Parathyroid adenoma (tissue), 2 donors: ENCODE results near the gene ROBO1.
"Not testable (repeated sequence)": the region's sequence is repeated elsewhere in the genome, so short reads cannot be mapped to it uniquely, and the experiment has no call there.

Source experiments
- H2AFZ ChIP-seq: fragments of 300-600 bp; sonication (generic); one replicate; pipeline ENCODE4 v1.7.0; 2017; ENCODE audit warnings: antibody characterized with exemption, mild to moderate bottlenecking
- H3K27ac ChIP-seq: fragments of 300-600 bp; sonication (generic); one replicate; pipeline ENCODE4 v1.7.0; 2017
- H3K27me3 ChIP-seq: fragments of 300-600 bp; sonication (generic); one replicate; pipeline ENCODE4 v1.7.0; 2017; ENCODE audit warnings: low read length; ENCODE audit not compliant: control insufficient read depth, insufficient read depth
- H3K36me3 ChIP-seq: fragments of 300-600 bp; sonication (generic); one replicate; pipeline ENCODE4 v1.7.0; 2017; ENCODE audit warnings: low read length; ENCODE audit not compliant: control insufficient read depth, insufficient read depth
- H3K4me1 ChIP-seq: fragments of 300-600 bp; sonication (generic); one replicate; pipeline ENCODE4 v1.7.0; 2017; ENCODE audit warnings: control low read depth
- H3K4me2 ChIP-seq: fragments of 300-600 bp; sonication (generic); one replicate; pipeline ENCODE4 v1.7.0; 2017; ENCODE audit warnings: low read length
- H3K4me3 ChIP-seq: fragments of 300-600 bp; sonication (generic); one replicate; pipeline ENCODE4 v1.7.0; 2017; ENCODE audit warnings: low read depth, low read length
- H3K79me2 ChIP-seq: fragments of 300-600 bp; sonication (generic); one replicate; pipeline ENCODE4 v1.7.0; 2017; ENCODE audit warnings: control low read depth
- H3K9ac ChIP-seq: fragments of 300-600 bp; sonication (generic); one replicate; pipeline ENCODE4 v1.7.0; 2017; ENCODE audit warnings: mild to moderate bottlenecking
- H3K9me3 ChIP-seq: fragments of 300-600 bp; sonication (generic); one replicate; pipeline ENCODE4 v1.7.0; 2017; ENCODE audit warnings: low read length; ENCODE audit not compliant: control insufficient read depth
- TF ChIP-seq, protein P1 (sequence below): fragments of 300-600 bp; sonication (generic); IDR thresholded peaks from one replicate; pipeline ENCODE4 v1.7.0; 2017; ENCODE audit warnings: antibody characterized with exemption, mild to moderate bottlenecking
- donor health status: primary hyperparathyroidism.

Gene ROBO1

DNA sequence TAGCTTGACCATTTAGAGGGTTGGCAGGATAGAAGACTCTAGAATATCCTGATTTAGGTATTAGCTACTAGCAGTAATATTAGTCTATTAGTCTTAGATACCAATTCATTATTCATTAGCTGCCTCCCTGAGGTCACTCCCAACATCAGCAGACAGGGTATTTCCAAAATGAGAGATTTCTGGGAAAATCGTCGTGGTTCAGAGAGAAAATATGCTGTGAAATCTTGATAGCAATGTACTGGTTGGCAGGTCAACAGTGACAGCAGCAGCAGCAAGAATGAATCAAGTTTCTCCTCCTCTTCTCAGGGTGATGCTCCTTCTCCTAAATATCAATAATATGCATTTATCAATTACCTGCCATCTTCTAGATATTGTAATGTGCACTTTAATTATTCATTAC, 41.3 kb upstream of the ROBO1 start:
- Histone ChIP-seq H3K27ac (no peak overlapping the region), H2AFZ (no peak overlapping the region), H3K4me3 (no peak overlapping the region), H3K9ac (no peak overlapping the region), H3K4me2 (no peak overlapping the region), H3K9me3 (no peaks in the 10 kb centered on the region), H3K36me3 (no peaks in the 10 kb centered on the region), H3K79me2 (no peaks in the 10 kb centered on the region), H3K27me3 (no peaks in the 10 kb centered on the region), H3K4me1 (no peaks in the 10 kb centered on the region)
- TF ChIP-seq, protein P1, sequence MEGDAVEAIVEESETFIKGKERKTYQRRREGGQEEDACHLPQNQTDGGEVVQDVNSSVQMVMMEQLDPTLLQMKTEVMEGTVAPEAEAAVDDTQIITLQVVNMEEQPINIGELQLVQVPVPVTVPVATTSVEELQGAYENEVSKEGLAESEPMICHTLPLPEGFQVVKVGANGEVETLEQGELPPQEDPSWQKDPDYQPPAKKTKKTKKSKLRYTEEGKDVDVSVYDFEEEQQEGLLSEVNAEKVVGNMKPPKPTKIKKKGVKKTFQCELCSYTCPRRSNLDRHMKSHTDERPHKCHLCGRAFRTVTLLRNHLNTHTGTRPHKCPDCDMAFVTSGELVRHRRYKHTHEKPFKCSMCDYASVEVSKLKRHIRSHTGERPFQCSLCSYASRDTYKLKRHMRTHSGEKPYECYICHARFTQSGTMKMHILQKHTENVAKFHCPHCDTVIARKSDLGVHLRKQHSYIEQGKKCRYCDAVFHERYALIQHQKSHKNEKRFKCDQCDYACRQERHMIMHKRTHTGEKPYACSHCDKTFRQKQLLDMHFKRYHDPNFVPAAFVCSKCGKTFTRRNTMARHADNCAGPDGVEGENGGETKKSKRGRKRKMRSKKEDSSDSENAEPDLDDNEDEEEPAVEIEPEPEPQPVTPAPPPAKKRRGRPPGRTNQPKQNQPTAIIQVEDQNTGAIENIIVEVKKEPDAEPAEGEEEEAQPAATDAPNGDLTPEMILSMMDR: no peak

DNA sequence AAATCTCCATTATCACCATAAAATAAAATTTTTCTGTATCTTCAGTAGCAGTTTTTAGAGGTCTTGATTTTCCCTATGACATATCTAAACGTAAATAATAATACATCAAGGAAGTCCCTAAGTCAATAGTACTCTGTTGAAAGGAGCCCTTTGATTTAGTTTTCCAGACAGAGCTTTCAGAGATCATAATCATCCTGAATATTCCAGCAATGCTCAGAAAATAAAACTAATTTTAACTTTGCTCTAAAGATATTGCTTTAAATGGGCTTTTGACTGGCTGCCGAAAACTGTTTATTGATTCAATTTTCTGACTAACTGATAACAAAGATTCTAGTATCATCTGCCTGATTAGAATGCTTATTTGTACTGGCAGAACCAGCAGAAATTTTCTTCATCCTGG, 40.7 kb upstream of the ROBO1 start:
- TF ChIP-seq, protein P1: no peak
- Histone ChIP-seq H3K4me3 (no peak overlapping the region), H3K79me2 (no peaks in the 10 kb centered on the region), H3K27me3 (no peaks in the 10 kb centered on the region), H3K9ac (no peak overlapping the region), H2AFZ (no peak overlapping the region), H3K4me2 (no peak overlapping the region), H3K27ac (no peak overlapping the region), H3K4me1 (no peaks in the 10 kb centered on the region), H3K36me3 (no peaks in the 10 kb centered on the region), H3K9me3 (no peaks in the 10 kb centered on the region)

DNA sequence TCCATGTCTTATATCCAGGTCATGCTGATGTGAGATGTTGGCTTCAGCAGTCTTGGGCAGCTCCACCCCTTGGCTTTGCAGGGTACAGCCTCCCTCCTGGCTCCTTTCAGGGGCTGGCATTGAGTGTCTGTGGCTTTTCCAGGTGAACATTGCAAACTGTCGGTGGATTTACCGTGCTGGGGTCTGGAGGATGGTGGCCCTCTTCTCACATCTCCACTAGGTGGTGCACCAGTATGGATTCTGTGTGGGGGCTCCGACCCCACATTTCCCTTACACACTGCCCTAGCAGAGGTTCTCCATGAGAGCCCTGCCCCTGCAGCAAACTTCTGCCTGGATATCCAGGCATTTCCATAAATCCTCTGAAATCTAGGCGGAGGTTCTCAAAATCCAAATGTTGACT, 22.4 kb upstream of the ROBO1 start:
- not testable (repeated sequence) for H3K4me1 ChIP-seq, H3K79me2 ChIP-seq, H3K4me2 ChIP-seq, H3K4me3 ChIP-seq, H3K27me3 ChIP-seq, H3K9me3 ChIP-seq, H2AFZ ChIP-seq, H3K36me3 ChIP-seq, H3K9ac ChIP-seq, H3K27ac ChIP-seq

DNA sequence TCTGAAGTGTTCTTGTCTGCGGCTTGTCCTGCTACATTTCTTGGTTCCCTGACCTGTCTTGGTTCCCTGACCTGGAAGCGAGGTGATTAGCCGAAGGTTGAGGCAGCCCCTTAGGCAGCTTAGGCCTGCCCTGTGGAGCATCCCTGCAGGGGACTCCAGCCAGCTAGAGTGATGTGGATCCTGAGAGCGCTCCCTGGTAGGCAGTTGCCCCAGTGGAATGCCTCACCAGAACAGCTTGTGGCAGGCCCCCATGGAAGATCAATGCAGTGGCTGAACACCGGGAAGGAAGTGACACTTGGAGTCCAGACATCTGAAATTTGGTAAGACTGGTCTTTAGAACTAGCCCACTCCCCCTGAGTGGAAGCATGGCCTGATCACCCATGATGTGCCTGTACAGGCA, 5.5 kb upstream of the ROBO1 start:
- no peak overlapping the region for H3K27ac ChIP-seq
- H3K4me2 ChIP-seq: no peak overlapping the region
- TF ChIP-seq, protein P1: no peak

DNA sequence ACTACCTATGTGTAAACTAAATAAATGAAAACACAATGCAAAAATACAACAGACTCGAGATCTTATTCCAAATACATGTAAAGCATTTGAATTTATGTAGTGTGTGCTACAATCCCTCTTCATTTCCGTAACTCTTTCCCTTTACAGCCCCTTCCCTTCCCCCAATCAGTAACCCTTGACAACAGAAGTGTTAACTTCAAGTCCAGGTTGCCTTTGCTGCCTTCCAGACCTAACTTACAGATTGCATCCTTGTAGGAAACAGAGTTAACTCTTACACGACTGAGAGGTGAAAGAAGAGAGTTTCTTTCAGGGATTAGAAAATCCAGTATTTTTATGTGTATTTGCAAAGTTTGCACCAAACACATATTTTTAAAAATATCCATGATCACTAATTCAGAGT, 1.4 kb upstream of the ROBO1 start:
- no peaks in the 10 kb centered on the region for H3K79me2 ChIP-seq
- no peaks in the 10 kb centered on the region for H3K4me1 ChIP-seq
- H3K27ac ChIP-seq: no peak overlapping the region
- H2AFZ ChIP-seq: no peak overlapping the region
- no peak overlapping the region for H3K9ac ChIP-seq
- H3K9me3 ChIP-seq: no peaks in the 10 kb centered on the region
- H3K4me3 ChIP-seq: no peak overlapping the region
- H3K4me2 ChIP-seq: no peak overlapping the region
- H3K36me3 ChIP-seq: no peaks in the 10 kb centered on the region
- TF ChIP-seq, protein P1: no peak
- no peaks in the 10 kb centered on the region for H3K27me3 ChIP-seq

More for the DNA sequence above, 5.5 kb upstream of the ROBO1 start:
- H3K9me3 ChIP-seq: no peaks in the 10 kb centered on the region
- no peak overlapping the region for H2AFZ ChIP-seq
- no peaks in the 10 kb centered on the region for H3K79me2 ChIP-seq
- H3K4me3 ChIP-seq: no peak overlapping the region
- H3K27me3 ChIP-seq: no peaks in the 10 kb centered on the region
- no peaks in the 10 kb centered on the region for H3K36me3 ChIP-seq
- no peak overlapping the region for H3K9ac ChIP-seq
- H3K4me1 ChIP-seq: no peaks in the 10 kb centered on the region
